ENCODE data around the gene HIVEP2.

The HIVEP2 gene

DNA sequence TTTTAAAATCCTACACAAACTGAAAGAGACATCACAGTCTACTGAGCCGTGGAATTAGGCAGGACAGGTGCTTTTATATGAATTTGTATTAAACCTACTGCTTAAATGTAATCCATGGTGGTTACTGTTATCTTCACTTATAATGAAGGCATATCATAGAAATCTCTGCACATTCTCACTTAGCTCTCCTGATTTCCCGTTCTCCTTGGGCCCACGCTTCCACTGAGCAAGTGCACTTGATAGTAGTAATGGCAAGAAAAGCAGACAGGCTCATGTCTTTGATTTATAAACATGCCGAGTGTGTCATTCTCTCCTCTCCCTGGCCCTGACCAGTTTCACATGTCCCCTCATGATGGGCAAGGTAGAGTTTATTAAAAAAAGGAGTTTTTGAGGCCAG lies 186.3 kb downstream of the HIVEP2 start:
- Histone ChIP-seq H3K4ac (ENCODE audit: low read depth, low read length) (no peak overlapping the region), H3K27ac (ENCODE audit: low read depth, low read length) (no peak overlapping the region), H3K79me2 (ENCODE audit: control insufficient read depth, insufficient read depth, low read length) (no peaks in the 10 kb centered on the region), H2BK120ac (ENCODE audit: low read depth, low read length) (no peak overlapping the region), H2AK5ac (ENCODE audit: low read length) (no peak overlapping the region), H2BK5ac (ENCODE audit: low read length) (no peak overlapping the region), H3K79me1 (ENCODE audit: low read length) (no peaks in the 10 kb centered on the region), H3K9ac (ENCODE audit: low read length) (no peak overlapping the region), H3K4me3 (ENCODE audit: low read length) (no peak overlapping the region), H3K56ac (ENCODE audit: low read length) (no peak overlapping the region), H3K27me3 (ENCODE audit: insufficient read depth, low read length, poor library complexity) (no peaks in the 10 kb centered on the region), H3K23ac (ENCODE audit: low read length) (no peak overlapping the region), H3K4me2 (ENCODE audit: low read length) (no peak overlapping the region), H3K4me1 (ENCODE audit: control insufficient read depth, low read depth, low read length) (no peaks in the 10 kb centered on the region), H3K36me3 (ENCODE audit: control insufficient read depth, insufficient read depth, low read length) (no peaks in the 10 kb centered on the region), H4K8ac (ENCODE audit: low read depth, low read length) (no peak overlapping the region), H2BK15ac (replicated peaks; ENCODE audit: low read depth) (no peak overlapping the region), H4K5ac (ENCODE audit: low read length) (no peak overlapping the region), H3K18ac (ENCODE audit: low read length) (no peak overlapping the region)
- DNase-seq: no peak
- WGBS (ENCODE audit: extremely low coverage, insufficient coverage, low lambda C conversion rate): no CpG with 5 or more reads among the region's 4 CpGs

DNA sequence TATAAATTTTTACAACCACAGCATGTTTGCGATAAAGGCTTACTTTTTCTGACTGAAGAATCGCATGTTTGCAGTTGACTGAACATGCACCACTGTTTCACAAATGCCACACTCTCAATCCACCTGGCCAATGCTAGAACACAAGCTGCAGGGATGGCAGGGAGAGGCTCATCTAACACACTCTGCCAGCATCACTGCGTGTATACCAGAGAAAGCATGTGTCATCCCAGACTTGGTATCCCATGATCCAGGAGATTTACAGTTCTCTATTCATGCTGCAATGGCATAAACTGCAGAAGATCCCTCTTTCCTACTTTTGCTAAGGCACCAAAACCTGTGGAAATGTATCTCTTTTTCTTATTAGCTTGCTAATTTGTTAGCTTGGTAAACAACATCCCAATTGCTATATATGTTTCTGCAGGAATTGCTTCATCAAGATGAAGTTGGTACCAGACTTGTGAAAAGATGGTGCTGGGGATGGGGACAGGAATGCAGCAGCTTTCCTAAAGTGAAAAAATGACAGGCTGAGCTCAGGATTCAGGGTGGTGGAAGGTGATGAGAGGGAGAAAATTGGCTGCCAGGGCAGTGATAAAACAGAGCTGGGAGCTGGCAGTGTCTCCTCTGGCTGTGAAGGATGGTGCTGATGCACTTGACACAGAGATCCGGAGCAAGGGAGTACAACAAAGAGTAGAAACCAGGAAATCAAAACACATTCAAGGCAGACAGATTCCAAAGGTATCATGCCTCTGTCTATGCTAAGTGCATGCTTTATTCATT lies 186.9 kb downstream of the HIVEP2 start:
- Histone ChIP-seq H2BK15ac (replicated peaks; ENCODE audit: low read depth) (no peak overlapping the region), H3K27me3 (ENCODE audit: insufficient read depth, low read length, poor library complexity) (no peaks in the 10 kb centered on the region), H3K4me2 (ENCODE audit: low read length) (no peak overlapping the region), H3K4me3 (ENCODE audit: low read length) (no peak overlapping the region), H3K79me2 (ENCODE audit: control insufficient read depth, insufficient read depth, low read length) (no peaks in the 10 kb centered on the region), H2AK5ac (ENCODE audit: low read length) (no peak overlapping the region), H3K27ac (ENCODE audit: low read depth, low read length) (no peak overlapping the region), H3K23ac (ENCODE audit: low read length) (no peak overlapping the region), H3K4ac (ENCODE audit: low read depth, low read length) (no peak overlapping the region), H2BK120ac (ENCODE audit: low read depth, low read length) (no peak overlapping the region), H4K8ac (ENCODE audit: low read depth, low read length) (no peak overlapping the region), H3K9ac (ENCODE audit: low read length) (no peak overlapping the region), H3K79me1 (ENCODE audit: low read length) (no peaks in the 10 kb centered on the region), H3K18ac (ENCODE audit: low read length) (no peak overlapping the region), H2BK5ac (ENCODE audit: low read length) (no peak overlapping the region), H3K4me1 (ENCODE audit: control insufficient read depth, low read depth, low read length) (no peaks in the 10 kb centered on the region), H3K36me3 (ENCODE audit: control insufficient read depth, insufficient read depth, low read length) (no peaks in the 10 kb centered on the region), H3K56ac (ENCODE audit: low read length) (no peak overlapping the region), H4K5ac (ENCODE audit: low read length) (no peak overlapping the region)
- no CpG with 5 or more reads among the region's 4 CpGs for WGBS (ENCODE audit: extremely low coverage, insufficient coverage, low lambda C conversion rate)
- no peak for DNase-seq

DNA sequence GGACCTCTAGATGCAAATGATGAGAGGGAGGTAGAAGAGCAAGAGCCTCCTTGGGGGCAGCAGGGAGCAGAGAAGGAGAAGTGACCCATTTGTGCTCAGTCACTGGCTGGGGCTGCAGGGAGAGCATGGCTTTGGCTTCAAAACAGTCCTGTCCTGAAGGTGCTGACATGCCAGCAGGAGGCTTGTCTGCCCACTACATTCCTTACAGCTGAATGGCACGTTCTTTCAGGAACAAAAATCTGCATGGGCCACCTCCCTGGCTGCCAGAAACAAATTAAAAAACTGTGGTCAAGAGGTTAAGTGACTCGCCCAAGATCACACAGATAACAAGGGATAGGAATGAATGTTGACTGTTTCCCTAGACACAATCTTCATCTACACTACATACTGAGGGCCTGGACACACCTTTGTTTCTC lies 188.8 kb downstream of the HIVEP2 start:
- H2BK5ac ChIP-seq (ENCODE audit: low read length): no peak overlapping the region
- H3K79me1 ChIP-seq (ENCODE audit: low read length): no peaks in the 10 kb centered on the region
- H2AK5ac ChIP-seq (ENCODE audit: low read length): no peak overlapping the region
- no peak overlapping the region for H4K5ac ChIP-seq (ENCODE audit: low read length)
- peak; percentile 85 for DNase-seq
- H2BK15ac ChIP-seq (replicated peaks; ENCODE audit: low read depth): no peak overlapping the region
- no peaks in the 10 kb centered on the region for H3K36me3 ChIP-seq (ENCODE audit: control insufficient read depth, insufficient read depth, low read length)
- H4K8ac ChIP-seq (ENCODE audit: low read depth, low read length): no peak overlapping the region
- no peak overlapping the region for H3K18ac ChIP-seq (ENCODE audit: low read length)
- no peak overlapping the region for H3K4me3 ChIP-seq (ENCODE audit: low read length)
- no peak overlapping the region for H3K23ac ChIP-seq (ENCODE audit: low read length)
- no peak overlapping the region for H3K9ac ChIP-seq (ENCODE audit: low read length)
- no peaks in the 10 kb centered on the region for H3K27me3 ChIP-seq (ENCODE audit: insufficient read depth, low read length, poor library complexity)
- no peak overlapping the region for H2BK120ac ChIP-seq (ENCODE audit: low read depth, low read length)
- WGBS (ENCODE audit: extremely low coverage, insufficient coverage, low lambda C conversion rate): no CpG with 5 or more reads among the region's 2 CpGs
- H3K79me2 ChIP-seq (ENCODE audit: control insufficient read depth, insufficient read depth, low read length): no peaks in the 10 kb centered on the region
- H3K56ac ChIP-seq (ENCODE audit: low read length): no peak overlapping the region
- no peaks in the 10 kb centered on the region for H3K4me1 ChIP-seq (ENCODE audit: control insufficient read depth, low read depth, low read length)
- no peak overlapping the region for H3K27ac ChIP-seq (ENCODE audit: low read depth, low read length)
- H3K4ac ChIP-seq (ENCODE audit: low read depth, low read length): no peak overlapping the region
- no peak overlapping the region for H3K4me2 ChIP-seq (ENCODE audit: low read length)

DNA sequence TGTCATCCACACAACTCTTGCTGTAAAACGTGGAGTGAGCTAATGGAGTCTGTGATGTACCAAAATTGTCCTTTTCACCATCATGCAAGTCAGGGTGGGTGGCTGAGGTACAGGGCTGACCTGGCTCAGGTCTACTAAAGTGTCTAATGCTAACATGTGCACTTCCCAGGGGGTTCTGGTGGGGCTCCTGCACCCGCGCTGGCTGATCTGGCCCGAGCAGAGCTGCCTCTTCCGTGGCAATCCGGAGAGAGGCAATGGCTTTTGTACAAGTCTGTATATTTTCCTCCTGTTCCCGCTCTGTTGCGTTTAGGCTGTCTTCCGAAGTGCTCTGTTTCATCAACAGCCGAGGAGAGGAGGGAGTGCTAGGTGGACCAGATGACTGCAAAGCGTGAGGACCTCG lies 191.8 kb downstream of the HIVEP2 start:
- Histone ChIP-seq H3K79me2 (ENCODE audit: control insufficient read depth, insufficient read depth, low read length) (no peaks in the 10 kb centered on the region), H3K27me3 (ENCODE audit: insufficient read depth, low read length, poor library complexity) (no peaks in the 10 kb centered on the region), H3K36me3 (ENCODE audit: control insufficient read depth, insufficient read depth, low read length) (no peaks in the 10 kb centered on the region), H3K79me1 (ENCODE audit: low read length) (no peaks in the 10 kb centered on the region), H2BK15ac (replicated peaks; ENCODE audit: low read depth) (no peak overlapping the region), H2AK5ac (ENCODE audit: low read length) (no peak overlapping the region), H2BK5ac (ENCODE audit: low read length) (no peak overlapping the region), H3K4me2 (ENCODE audit: low read length) (no peak overlapping the region), H3K23ac (ENCODE audit: low read length) (no peak overlapping the region), H4K5ac (ENCODE audit: low read length) (no peak overlapping the region), H3K27ac (ENCODE audit: low read depth, low read length) (no peak overlapping the region), H2BK120ac (ENCODE audit: low read depth, low read length) (no peak overlapping the region), H3K4me3 (ENCODE audit: low read length) (no peak overlapping the region), H4K8ac (ENCODE audit: low read depth, low read length) (no peak overlapping the region), H3K4ac (ENCODE audit: low read depth, low read length) (no peak overlapping the region), H3K4me1 (ENCODE audit: control insufficient read depth, low read depth, low read length) (no peaks in the 10 kb centered on the region), H3K9ac (ENCODE audit: low read length) (no peak overlapping the region), H3K18ac (ENCODE audit: low read length) (no peak overlapping the region), H3K56ac (ENCODE audit: low read length) (no peak overlapping the region)
- WGBS (ENCODE audit: extremely low coverage, insufficient coverage, low lambda C conversion rate): no CpG with 5 or more reads among the region's 12 CpGs
- DNase-seq: no peak

DNA sequence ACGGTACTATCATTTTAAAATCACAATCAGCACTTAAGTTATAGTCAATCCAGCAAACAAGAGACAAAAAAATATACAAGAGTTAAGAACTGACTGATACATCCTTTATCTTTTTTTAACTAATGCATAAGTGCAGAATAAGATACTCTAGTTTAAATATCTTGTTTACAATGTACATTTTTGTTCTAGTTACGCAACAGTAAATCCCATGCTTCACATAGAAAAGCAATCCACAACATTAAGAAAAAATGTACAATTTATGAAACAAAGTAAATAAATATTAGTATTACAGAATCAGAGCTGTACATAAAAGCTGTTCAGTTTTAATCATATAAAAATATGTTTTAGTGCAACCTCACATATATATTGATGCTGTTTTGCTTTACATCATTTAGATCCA lies 192.6 kb downstream of the HIVEP2 start:
- Histone ChIP-seq H3K36me3 (ENCODE audit: control insufficient read depth, insufficient read depth, low read length) (no peaks in the 10 kb centered on the region), H3K27me3 (ENCODE audit: insufficient read depth, low read length, poor library complexity) (no peaks in the 10 kb centered on the region), H2AK5ac (ENCODE audit: low read length) (no peak overlapping the region), H3K79me1 (ENCODE audit: low read length) (no peaks in the 10 kb centered on the region), H3K18ac (ENCODE audit: low read length) (no peak overlapping the region), H2BK15ac (replicated peaks; ENCODE audit: low read depth) (no peak overlapping the region), H3K23ac (ENCODE audit: low read length) (no peak overlapping the region), H4K8ac (ENCODE audit: low read depth, low read length) (no peak overlapping the region), H3K9ac (ENCODE audit: low read length) (no peak overlapping the region), H3K4me1 (ENCODE audit: control insufficient read depth, low read depth, low read length) (no peaks in the 10 kb centered on the region), H2BK120ac (ENCODE audit: low read depth, low read length) (no peak overlapping the region), H3K4ac (ENCODE audit: low read depth, low read length) (no peak overlapping the region), H3K79me2 (ENCODE audit: control insufficient read depth, insufficient read depth, low read length) (no peaks in the 10 kb centered on the region), H3K4me3 (ENCODE audit: low read length) (no peak overlapping the region), H2BK5ac (ENCODE audit: low read length) (no peak overlapping the region), H3K56ac (ENCODE audit: low read length) (no peak overlapping the region), H4K5ac (ENCODE audit: low read length) (no peak overlapping the region), H3K4me2 (ENCODE audit: low read length) (no peak overlapping the region), H3K27ac (ENCODE audit: low read depth, low read length) (no peak overlapping the region)
- no peak for DNase-seq
- WGBS (ENCODE audit: extremely low coverage, insufficient coverage, low lambda C conversion rate): no CpG with 5 or more reads among the region's 2 CpGs

DNA sequence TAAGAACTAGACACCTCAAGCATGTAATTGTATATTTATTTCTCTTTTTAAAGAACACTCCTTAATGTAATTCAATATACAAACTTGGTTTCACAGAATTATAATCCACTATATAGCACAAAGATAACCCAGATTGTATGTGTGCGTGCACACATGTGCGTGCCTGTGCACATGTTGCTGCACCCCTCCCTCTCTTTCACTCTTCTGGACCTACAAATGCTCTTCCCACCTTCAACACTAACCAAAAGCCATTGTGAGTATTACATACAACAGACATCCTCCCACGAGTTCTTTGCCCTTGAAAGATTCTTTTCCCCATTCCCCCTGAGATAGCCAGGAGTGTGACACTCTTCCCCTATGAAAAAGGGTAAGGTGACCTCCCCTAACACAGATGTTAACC lies 193.5 kb downstream of the HIVEP2 start:
- no peaks in the 10 kb centered on the region for H3K4me1 ChIP-seq (ENCODE audit: control insufficient read depth, low read depth, low read length)
- no peak overlapping the region for H2BK15ac ChIP-seq (replicated peaks; ENCODE audit: low read depth)
- no peaks in the 10 kb centered on the region for H3K27me3 ChIP-seq (ENCODE audit: insufficient read depth, low read length, poor library complexity)
- H3K36me3 ChIP-seq (ENCODE audit: control insufficient read depth, insufficient read depth, low read length): no peaks in the 10 kb centered on the region
- no CpG with 5 or more reads among the region's 3 CpGs for WGBS (ENCODE audit: extremely low coverage, insufficient coverage, low lambda C conversion rate)
- no peak overlapping the region for H2AK5ac ChIP-seq (ENCODE audit: low read length)
- no peak overlapping the region for H3K27ac ChIP-seq (ENCODE audit: low read depth, low read length)
- no peak overlapping the region for H3K9ac ChIP-seq (ENCODE audit: low read length)
- H3K79me1 ChIP-seq (ENCODE audit: low read length): no peaks in the 10 kb centered on the region
- no peak overlapping the region for H3K4me3 ChIP-seq (ENCODE audit: low read length)
- H3K56ac ChIP-seq (ENCODE audit: low read length): no peak overlapping the region
- H2BK5ac ChIP-seq (ENCODE audit: low read length): no peak overlapping the region
- H4K8ac ChIP-seq (ENCODE audit: low read depth, low read length): no peak overlapping the region
- no peak overlapping the region for H3K18ac ChIP-seq (ENCODE audit: low read length)
- H3K4ac ChIP-seq (ENCODE audit: low read depth, low read length): no peak overlapping the region
- no peaks in the 10 kb centered on the region for H3K79me2 ChIP-seq (ENCODE audit: control insufficient read depth, insufficient read depth, low read length)
- no peak overlapping the region for H3K23ac ChIP-seq (ENCODE audit: low read length)
- no peak for DNase-seq
- H3K4me2 ChIP-seq (ENCODE audit: low read length): no peak overlapping the region
- no peak overlapping the region for H4K5ac ChIP-seq (ENCODE audit: low read length)
- no peak overlapping the region for H2BK120ac ChIP-seq (ENCODE audit: low read depth, low read length)
